Hippocampal formation (tissue), 2 donors: ENCODE results near the gene CPA1.
"Not testable (repeated sequence)": the region's sequence is repeated elsewhere in the genome, so short reads cannot be mapped to it uniquely, and the experiment has no call there.

Experiments used
- DNase-seq, 2 donors: peaks; one replicate each; lab custom pipeline; 2025; lab: John Stamatoyannopoulos, UW

Gene CPA1

DNA sequence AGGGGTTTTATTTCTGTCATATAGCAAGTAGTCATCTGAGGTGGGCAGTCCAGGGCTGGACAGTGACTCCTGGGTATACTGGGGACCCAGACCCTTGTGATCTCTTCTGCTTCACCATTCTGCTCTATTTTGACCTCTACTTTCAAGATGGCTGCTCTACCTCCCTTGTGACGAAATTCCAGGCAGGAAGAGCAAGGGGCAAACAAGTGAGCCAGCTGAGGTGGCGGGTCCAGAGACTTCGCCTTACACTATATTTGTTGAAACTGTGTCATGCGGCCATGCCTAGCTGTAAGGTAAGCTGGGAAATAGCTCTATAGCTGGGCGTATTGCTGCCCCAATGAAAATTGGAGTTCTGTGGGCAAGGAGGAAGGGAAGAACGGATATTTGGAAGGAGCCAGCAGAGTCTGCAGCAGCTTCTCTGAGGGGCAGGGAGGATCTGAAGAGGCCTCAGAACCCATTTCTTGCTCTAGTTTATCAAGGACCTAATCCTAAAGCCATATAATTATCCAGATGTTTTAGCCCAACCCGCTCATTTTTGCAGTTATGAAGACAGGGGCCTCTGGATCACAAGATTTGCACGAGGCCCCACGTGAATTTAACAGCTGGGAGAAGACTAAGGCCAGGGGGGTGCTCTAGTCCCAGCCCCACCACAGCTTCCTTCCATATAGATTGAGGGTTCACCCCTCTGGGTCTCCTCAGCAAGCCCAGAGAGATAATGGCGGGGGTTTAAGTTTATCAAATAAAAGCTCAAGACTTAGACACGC, 7.7 kb upstream of the CPA1 start:
- DNase-seq, result no peak

DNA sequence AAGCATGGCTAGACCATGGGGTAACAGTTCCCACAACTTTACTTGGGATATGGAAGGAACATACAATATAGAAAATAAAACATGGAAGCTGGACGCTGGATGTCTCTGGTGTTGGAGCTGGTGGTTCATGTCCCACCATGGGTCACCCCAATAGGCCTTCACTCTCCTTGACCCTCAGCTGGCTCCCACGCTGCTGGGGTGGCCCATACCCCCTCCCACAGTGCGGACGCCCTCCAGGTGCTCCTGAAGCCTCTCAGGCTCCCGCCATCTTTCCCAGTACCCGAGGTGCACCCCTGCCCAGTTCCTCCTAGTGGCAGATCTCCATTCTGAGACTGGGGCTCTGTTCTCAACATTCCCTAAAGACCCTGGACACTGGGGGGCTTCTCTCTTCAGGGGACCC, 5.8 kb upstream of the CPA1 start:
- no peak for DNase-seq

DNA sequence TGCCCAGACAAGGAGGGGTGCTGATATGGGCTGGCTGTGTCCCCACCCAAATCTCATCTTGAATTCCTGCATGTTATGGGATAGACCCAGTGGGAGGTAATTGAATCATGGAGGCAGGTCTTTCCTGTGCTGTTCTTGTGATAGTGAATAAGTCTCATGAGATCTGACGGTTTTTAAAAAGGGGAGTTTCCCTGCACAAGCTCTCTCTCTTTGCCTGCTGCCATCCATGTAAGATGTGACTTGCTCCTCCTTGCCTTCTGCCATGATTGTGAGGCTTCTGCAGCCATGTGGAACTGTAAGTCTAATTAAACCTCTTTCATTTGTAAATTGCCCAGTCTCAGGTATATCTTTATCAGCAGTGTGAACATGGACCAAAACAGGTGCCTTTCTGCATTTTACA, 3.8 kb upstream of the CPA1 start:
- not testable (repeated sequence) for DNase-seq

DNA sequence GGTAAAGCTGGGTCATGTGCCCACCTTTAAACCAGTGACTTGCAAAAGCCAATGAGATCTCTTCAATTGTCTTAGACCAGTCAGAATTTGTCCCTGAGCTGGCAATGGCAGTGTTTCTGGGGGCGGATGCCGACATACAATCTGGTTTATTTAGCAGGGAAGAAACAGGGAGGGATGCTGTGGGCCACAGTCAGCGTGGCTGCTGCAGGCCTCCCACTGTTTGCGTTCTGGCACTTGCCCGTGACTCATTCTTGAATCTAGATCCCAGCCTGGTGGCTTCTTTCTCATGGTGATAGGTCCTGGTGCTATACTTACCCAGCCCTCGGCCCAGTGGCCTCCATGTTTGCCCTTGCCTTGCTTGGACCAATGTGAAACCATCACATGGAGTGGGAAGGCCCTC, 3.1 kb upstream of the CPA1 start:
- no peak for DNase-seq

DNA sequence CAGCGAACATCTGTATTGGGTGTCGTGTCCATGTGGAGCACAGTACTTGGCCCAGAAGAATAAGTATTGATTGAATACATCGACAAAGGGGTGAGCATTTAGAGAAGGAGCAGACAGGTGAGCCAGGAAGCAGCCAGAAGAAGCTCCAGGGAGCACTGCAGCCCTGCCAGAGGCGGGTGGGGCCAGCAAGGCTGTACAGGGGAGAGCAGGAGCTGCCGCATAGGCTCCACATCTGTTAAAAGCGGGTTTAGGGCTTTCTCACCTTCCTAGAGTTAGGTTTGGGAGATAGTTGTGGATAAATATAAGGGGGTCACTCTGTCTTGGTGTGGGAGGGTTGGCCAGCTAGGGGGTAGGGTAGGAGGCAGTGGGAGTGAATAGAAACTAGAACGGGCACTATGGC, 1.3 kb upstream of the CPA1 start:
- no peak for DNase-seq

DNA sequence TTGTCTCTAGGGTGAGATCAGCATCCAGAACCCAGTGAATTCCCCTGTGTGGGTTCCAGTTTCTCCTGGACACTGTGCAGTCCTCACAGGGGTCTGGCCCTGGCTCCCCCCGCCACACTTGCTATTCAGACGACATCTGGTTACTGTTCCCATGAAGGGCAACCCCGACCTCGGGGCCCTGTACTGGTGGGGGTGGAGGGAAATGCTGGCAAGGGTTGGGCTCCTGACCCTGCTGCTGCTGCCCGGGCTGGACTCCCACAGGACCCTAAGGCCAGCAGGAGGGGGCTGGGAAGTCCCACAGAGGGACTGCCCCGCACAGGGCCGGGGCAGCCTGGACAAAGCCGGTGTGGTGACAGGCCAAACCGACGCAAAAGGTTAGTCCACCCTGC, 768 bp upstream of the CPA1 start:
- no peak for DNase-seq

DNA sequence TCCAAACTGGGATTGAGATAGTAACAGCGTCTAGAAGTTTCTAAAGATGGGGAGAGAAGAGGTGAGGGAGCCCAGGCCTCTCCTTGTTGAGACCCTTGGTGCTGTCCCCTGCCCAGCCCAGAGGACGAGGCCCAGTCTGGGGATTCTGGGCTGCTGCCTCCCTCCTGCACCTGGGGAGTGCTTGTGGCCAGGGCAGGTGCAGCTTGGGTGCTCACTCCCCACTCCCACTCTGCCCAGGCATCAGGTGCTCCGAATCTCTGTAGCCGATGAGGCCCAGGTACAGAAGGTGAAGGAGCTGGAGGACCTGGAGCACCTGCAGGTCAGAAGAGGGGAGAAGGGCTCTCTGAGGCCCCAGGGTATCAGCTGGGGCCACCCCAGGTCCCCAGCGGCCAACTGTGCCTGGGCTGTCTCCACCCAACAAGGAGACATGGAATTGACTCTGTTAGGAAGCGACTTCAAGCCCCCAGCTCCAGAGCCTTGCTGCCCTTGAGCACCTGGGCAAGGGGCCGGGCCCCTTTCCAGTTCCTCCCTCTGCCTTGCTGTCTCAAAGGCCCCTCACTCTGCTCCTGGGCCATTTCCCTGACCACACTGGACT, 664 bp downstream of the CPA1 start:
- DNase-seq, result no peak

DNA sequence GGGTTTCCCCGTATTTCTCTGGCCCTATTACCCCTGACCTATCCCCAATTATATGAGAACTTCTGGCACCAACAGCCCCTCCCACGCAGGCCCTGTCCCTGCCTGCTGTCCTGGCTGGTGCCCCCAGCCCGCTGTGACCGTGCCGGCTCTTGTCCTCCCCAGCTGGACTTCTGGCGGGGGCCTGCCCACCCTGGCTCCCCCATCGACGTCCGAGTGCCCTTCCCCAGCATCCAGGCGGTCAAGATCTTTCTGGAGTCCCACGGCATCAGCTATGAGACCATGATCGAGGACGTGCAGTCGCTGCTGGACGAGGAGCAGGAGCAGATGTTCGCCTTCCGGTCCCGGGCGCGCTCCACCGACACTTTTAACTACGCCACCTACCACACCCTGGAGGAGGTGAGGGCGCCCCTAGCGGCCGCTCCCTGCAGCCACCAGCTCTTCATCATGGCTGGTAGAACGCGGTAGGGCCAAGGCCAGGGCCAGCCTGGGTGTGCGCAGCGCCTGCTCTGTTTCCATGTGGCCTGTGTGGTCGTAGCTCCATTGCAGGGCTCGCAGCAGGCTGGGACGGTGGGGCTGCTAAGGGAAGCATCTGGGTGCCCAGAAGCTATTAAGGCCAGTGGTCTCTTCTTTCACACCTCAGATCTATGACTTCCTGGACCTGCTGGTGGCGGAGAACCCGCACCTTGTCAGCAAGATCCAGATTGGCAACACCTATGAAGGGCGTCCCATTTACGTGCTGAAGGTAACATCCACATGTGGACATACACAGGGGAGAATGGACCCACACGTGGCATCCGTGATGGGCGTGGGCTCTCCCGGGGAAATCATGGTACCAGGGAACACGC, 1.4 kb downstream of the CPA1 start:
- DNase-seq, result no peak

DNA sequence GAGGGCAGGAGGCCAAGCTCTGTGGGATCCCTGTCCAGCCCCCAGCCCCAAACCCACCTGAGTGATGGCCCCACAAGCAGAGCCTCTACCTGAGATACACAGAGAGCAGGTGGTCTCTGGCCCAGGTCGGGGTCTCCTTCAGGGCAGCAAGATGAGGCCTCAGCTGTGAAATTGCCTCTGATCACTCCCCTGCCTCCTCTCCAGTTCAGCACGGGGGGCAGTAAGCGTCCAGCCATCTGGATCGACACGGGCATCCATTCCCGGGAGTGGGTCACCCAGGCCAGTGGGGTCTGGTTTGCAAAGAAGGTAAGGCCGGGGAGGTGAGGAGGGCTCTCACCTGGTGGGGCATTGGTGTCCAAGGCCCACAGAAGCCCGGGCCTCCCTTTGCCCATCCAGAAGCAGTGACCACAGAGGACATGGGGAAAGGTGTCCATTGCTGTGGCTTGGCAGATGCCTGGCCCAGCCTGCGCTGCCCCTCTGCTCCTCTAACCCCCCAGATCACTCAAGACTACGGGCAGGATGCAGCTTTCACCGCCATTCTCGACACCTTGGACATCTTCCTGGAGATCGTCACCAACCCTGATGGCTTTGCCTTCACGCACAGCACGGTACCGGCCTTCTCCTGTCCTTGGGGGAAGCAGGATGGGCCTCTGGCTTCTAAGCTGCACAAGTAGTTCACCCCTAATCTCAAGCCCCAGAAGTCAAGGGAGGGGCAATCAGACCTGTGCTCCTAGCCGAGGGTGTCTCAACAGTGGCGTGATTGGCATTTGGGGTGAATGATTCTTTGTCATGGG, 3.1 kb downstream of the CPA1 start:
- no peak for DNase-seq

DNA sequence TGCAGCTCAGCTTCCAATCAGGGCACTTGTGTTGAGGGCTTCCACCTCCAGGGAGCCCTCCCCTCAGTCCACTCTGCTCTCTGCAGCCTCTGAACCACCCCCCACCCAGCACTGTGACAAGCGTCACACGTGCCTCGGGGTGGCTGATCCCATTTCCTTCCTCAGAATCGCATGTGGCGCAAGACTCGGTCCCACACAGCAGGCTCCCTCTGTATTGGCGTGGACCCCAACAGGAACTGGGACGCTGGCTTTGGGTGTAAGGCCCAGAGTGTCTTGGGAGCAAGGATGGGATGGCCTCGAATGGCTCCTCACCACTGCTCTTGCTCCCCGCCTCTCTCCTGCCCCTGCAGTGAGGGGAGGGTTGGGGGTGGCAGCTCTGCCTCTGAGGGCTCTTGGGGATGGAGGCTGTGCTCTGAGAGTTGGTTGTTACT, 4.1 kb downstream of the CPA1 start:
- no peak for DNase-seq

DNA sequence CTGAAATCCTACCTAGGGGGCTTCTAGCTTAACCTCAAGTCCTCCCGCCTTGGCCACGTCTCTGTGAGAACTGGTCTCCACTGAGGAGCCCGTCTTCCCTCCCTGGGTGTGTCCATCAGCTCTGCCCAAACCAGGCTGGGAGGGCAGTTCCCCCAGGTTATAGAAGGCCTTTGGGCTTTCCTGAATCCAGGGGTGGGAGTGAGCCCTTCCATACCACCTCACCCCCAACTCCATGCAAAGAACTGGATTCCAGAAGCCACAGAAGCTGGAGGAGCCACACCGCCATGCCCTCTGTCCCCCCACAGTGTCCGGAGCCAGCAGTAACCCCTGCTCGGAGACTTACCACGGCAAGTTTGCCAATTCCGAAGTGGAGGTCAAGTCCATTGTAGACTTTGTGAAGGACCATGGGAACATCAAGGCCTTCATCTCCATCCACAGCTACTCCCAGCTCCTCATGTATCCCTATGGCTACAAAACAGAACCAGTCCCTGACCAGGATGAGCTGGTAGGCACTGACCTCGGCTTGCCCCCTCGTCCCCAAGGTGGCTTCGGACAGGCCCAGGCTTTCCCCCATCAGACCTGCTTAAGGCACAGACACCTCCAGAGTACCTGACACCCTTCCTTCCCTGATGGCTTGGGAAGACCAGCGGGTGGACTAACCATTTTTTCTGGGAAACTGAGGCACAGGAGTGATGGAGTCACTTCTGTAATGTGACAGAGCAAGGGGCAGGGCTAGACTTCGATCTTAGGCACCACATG, 4.7 kb downstream of the CPA1 start:
- DNase-seq, result no peak

DNA sequence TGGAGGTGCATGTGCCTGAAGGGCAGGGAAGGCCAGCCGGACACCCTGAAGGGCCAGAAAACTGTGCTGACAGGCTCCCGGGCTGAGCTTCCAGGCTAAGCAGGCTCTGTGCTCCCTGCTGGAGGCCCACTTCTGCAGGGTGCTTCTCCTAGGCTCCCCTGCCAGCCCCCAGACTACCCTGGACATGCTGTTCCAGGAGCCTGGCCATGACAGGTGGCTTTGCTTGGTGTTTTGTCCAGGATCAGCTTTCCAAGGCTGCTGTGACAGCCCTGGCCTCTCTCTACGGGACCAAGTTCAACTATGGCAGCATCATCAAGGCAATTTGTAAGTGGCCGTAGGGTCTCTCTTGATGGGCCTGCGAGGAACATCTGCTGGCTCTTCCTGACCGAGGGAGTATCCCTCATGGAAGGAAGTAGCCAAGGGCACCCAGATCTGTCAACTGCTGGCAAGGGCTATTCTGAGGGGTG, 5.3 kb downstream of the CPA1 start:
- DNase-seq, result no peak

DNA sequence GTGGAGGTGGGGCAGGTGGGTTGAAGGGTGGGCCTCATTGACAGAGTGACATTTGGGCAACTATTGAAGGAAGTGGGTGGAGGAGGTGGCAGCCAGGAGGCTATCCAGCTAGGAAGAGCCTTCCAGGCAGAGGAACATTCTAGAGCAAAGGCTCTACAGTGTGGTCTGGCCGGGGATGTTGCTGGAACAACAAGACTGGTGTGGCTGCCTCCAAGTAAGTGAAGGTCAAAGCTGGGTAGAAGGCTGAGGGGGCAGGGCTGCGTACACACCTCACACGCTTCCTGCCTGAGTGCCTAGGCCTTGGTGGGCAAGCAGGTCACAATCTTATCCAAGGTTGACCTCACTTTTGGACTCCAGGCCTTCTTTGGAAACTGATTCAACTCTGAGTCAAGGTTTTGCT, 6.6 kb downstream of the CPA1 start:
- no peak for DNase-seq

DNA sequence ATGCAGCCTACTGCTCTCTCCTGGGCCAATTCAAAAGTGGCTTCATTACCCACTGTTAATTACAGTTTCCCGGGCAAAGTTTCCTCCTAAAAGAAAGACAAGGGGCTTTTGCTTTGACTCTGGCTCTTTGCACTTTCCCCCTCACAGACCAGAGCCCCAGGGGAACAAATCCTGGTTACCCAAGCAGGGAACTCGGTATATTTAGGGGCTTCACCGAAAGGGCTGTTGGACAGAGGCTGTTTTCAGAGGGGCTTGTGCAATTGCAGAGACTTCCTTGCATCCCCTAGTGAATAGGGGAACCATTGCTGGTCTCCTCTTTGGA, 7.0 kb downstream of the CPA1 start:
- no peak for DNase-seq

DNA sequence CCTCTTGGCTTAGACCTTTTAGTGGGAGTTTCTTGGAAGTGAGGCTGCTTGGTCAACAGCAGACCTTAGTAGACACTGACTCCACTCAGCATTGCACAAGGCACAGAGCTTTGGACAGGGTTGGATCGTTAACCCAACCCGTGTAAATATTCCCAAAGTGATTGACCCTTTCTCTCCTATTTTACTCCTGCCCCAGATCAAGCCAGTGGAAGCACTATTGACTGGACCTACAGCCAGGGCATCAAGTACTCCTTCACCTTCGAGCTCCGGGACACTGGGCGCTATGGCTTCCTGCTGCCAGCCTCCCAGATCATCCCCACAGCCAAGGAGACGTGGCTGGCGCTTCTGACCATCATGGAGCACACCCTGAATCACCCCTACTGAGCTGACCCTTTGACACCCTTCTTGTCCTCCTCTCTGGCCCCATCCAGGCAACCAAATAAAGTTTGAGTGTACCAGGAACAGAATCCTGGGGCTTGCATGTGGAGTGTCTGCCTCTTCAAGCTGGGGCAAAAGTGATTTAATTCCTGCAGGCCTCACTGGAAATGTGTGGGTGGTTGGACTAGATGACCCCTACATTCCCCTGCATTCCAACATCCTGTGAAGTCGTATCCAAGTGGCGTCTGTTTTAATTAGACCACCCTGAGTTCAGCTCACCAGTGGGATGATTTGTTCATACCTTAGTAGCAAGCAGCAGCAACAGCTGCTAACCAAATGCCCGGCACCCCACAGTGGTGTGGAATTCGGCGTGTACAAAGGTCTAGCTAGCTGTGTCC, 7.5 kb downstream of the CPA1 start:
- no peak for DNase-seq

DNA sequence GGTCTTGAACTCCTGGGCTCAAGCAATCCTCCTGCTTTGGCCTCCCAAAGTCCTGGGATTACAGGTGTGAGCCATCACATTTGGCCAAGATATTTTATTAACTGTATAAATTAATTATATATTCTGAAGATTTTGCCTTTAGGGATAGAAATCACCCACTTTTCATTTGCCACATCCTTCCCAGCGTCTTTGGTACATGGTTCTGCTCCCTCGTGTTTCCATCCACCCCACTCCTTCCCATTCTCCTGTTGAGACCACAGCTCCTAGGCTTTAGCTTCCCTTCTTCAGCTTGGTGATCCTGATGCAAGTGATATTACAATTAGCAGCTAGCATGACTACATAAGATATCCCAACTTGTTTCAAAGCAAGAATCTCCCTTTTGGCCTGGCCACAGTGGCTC, 8.4 kb downstream of the CPA1 start:
- DNase-seq, result no peak

DNA sequence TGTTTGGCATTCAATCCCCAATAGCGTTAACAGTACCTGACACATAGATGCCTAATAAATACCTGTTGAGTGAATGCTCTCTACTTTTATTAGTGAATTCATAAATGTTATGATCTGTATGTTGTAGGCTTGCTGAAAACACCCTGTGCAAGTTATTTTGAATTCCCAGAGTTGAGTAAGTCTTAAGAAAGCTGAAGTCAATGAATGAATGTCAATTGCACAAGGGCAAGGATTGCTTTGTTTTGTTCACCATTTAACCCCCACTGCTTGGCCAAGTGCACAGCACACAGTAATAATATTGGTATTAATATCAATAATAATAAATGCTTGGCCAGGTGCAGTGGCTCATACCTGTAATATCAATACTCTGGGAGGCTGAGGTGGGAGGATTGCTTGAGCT, 10.2 kb downstream of the CPA1 start:
- no peak for DNase-seq

DNA sequence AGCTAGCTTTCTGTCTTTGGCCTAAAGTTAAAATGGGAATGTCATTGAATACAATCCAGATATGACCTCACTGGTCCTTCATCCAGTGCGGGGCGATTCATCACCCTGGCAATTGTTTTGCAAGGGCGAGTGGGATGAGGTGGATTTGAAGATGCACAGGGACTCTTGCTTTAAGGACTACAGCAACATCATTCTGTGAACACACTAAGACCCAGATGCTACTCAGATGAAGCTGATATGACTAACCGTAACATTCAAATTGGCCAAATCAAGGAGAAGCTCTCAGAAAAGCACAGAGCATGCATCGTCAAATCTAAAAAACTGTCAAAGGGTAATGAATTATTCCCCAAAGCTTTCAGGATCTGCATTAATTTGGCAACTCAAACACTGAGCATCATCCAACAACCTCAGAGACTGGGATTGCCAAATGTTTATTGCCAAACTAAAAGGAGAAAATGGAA, 12.8 kb downstream of the CPA1 start:
- no peak for DNase-seq

DNA sequence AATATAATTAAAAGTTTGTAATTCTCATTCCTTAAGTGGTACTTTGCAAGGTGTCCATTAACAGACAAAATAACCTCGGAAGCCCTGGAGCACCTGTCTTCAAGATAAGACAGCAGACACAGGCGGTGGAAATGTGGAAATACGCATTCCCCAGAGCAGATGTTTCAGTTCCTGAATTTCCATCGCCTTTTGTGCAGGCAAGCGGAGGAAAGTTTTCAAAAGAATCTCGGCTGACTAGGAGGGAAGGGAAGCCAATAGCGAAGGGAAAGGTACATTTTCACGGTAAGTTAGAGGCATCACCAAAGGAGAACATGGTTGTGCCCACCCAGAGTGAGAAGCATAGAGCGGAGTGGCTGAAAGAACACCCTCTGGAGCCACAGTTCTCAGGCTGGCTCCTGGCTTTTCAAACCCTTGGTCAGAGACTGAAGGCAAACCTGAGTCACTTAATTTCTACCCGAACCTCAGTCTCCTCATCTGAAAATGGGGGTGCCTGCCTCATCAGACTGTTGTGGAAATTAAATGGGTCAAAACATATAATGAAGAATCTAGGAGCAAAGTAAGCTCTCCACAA, 13.6 kb downstream of the CPA1 start:
- no peak for DNase-seq
